NT2/D1 (cell line): ENCODE results near the gene EIF2A.
"Not testable (repeated sequence)": the region's sequence is repeated elsewhere in the genome, so short reads cannot be mapped to it uniquely, and the experiment has no call there.

ENCODE experiments used
- DNase-seq: peaks from one replicate; pipeline ENCODE4 v3.0.0-alpha.2; 2011; ENCODE audit warnings: low read depth, low spot score
- H3K27me3 ChIP-seq: 2 replicates; pipeline ENCODE4 v1.6.0; 2011; ENCODE audit warnings: mild to moderate bottlenecking; ENCODE audit not compliant: insufficient read length, insufficient read depth
- H3K36me3 ChIP-seq: 2 replicates; pipeline ENCODE4 v1.6.1; 2011; ENCODE audit warnings: mild to moderate bottlenecking, low read length, mixed read lengths; ENCODE audit not compliant: insufficient read depth, insufficient read length
- H3K4me1 ChIP-seq: 2 replicates; pipeline ENCODE4 v1.5.1; 2011; ENCODE audit not compliant: insufficient read depth, insufficient read length
- H3K4me3 ChIP-seq: 2 replicates; pipeline ENCODE4 v1.5.1; 2011; ENCODE audit warnings: low read depth; ENCODE audit not compliant: insufficient read length
- H3K9ac ChIP-seq: 2 replicates; pipeline ENCODE4 v1.6.0; 2011; ENCODE audit warnings: low read depth; ENCODE audit not compliant: insufficient read length
- H3K9me3 ChIP-seq: 2 replicates; pipeline ENCODE4 v1.5.1; 2011; ENCODE audit warnings: mild to moderate bottlenecking, low read length; ENCODE audit not compliant: insufficient read depth
- SUZ12 ChIP-seq: IDR thresholded peaks from 2 replicates; pipeline ENCODE4 v1.6.1; 2011; ENCODE audit not compliant: insufficient read length, insufficient read depth; ENCODE audit errors: extremely low read depth
- YY1 ChIP-seq: IDR thresholded peaks from 2 replicates; pipeline ENCODE4 v1.6.1; 2011; ENCODE audit not compliant: insufficient read length, insufficient read depth
- ZNF274 ChIP-seq: IDR thresholded peaks from 2 replicates; pipeline ENCODE4 v1.6.1; 2011; ENCODE audit warnings: mild to moderate bottlenecking, low read depth, low read length

The EIF2A gene

DNA sequence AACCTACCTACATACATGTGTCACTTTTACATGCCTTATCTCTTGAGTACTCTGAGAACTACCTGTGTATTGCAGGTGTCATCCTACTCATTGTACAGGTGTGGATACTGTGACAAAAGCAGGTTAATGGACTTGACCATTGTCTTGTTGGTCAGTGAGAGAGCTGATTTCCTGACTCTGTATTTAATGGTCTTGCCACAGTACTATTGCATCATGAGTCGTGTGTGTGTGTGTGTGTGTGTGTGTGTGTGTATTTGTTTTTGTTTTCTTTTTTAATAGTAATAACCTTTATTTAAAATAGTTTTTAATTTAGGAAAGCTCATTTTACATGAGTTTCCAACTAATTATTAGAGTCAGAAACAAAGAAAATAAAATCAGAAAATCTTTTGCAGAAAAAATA, 64.2 kb downstream of the EIF2A start:
- H3K9me3 ChIP-seq, result no peaks in the 10 kb centered on the region
- H3K27me3 ChIP-seq, result no peaks in the 10 kb centered on the region
- H3K36me3 ChIP-seq, result peaks cover 43% of the 10 kb centered on the region
- H3K4me3 ChIP-seq, result no peak overlapping the region
- no peak for DNase-seq
- TF ChIP-seq ZNF274, result no peak
- no peak for TF ChIP-seq SUZ12
- TF ChIP-seq YY1, result no peak
- no peak overlapping the region for H3K9ac ChIP-seq
- no peaks in the 10 kb centered on the region for H3K4me1 ChIP-seq

DNA sequence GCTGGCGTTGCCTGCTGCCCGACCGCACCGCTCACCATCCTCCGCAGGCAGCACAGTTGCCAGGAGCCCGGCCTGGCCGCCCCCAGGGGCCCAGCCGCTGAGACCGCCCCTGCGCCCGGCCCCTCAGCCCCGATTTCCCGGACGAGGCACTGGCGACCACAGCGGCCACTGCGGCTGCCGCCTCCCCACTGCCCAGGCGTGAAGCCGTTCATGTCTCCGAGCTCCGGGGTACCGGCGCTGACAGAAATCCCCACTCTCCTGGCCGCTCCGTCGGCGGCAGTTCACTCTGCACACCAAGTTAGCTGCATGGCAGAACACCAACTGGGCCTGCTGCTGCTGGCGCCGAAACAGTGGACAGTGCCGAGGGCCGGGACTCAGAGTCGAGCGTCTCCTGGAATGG, 65.1 kb downstream of the EIF2A start:
- TF ChIP-seq SUZ12 (no peak), YY1 (no peak), ZNF274 (no peak)
- Histone ChIP-seq H3K4me3 (no peak overlapping the region), H3K27me3 (no peaks in the 10 kb centered on the region), H3K36me3 (peaks cover 39% of the 10 kb centered on the region), H3K9ac (no peak overlapping the region), H3K4me1 (no peaks in the 10 kb centered on the region), H3K9me3 (no peaks in the 10 kb centered on the region)
- DNase-seq, result no peak

DNA sequence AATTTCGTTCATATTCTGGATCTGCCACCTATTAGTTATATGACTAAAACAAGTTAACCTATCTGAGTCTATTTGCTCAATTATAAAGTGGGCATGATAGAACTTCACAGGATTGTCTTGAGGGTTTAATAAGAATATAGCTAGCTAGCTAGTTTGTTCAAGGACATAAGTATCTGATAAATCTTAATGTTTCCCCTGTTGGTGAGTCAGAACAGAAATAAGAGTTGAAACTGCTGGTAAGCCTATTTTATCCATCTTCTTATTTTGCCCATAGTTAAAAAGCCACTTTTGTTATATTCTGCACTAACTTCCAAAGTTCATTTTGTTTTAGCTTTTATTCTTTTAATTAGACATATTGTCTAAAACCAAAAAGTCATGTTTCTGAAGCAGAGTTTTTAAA, 65.9 kb downstream of the EIF2A start:
- peaks cover 33% of the 10 kb centered on the region for H3K36me3 ChIP-seq
- no peak for DNase-seq
- no peaks in the 10 kb centered on the region for H3K27me3 ChIP-seq
- no peaks in the 10 kb centered on the region for H3K9me3 ChIP-seq
- H3K4me1 ChIP-seq, result no peaks in the 10 kb centered on the region
- no peak overlapping the region for H3K9ac ChIP-seq
- H3K4me3 ChIP-seq, result no peak overlapping the region
- TF ChIP-seq SUZ12 (no peak), ZNF274 (no peak), YY1 (no peak)

DNA sequence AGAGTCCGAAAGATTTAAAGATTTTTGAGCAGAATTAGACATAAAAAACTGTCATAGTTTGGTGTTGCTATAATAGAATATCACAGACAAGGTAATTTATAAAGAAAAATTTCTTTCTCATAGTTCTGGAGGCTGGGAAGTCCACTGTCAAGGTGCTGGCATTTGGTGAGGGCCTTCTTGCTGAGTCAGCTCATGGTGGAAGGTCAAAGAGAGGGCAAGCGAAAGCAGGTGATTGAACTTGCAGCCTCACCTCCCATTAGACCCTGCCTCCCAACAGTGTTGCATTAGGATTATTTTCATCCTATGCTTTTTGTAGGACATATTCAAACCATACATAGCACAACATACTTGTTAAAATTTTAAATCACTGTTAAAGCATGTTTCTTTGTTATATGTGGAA, 66.4 kb downstream of the EIF2A start:
- no peaks in the 10 kb centered on the region for H3K27me3 ChIP-seq
- H3K4me1 ChIP-seq, result no peaks in the 10 kb centered on the region
- H3K36me3 ChIP-seq, result peaks cover 32% of the 10 kb centered on the region
- no peak for TF ChIP-seq YY1
- TF ChIP-seq SUZ12, result no peak
- TF ChIP-seq ZNF274, result no peak
- no peak overlapping the region for H3K9ac ChIP-seq
- no peak overlapping the region for H3K4me3 ChIP-seq
- no peak for DNase-seq
- no peaks in the 10 kb centered on the region for H3K9me3 ChIP-seq

DNA sequence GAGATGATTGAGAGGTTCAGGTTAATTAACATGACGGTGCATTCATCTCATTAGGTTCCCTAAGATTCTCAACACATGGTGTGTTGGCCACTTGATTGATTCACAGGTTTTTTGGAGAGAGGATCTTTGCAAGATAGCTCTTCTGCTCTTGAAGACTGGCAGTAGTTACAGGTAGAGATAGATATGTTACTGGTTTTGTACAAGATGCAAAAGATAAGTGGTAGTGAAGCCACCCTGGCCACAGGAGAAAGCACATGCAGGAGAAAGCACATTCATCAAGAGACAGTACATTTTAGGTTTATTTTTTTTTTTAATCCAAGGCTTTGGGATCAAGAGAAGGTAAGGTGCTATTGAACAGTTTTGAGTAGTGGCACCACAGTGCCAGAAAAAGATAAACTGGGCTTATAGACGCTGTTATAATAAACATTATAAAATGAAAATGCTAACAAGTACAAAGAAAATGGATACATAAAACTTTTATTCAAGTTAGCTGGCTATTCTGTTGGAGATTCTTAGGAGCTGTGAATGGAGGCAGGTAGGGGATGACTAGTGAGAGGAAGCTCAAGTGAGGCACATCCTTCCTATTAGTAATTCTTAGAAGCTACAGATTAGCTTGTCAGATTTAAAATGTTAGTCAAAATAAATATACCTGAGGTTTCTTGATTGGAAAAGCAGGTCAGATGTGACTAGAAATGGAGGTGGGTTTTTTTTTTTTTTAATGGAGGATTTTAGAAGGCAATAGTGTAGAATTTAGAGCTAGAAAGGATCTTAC, 67.3 kb downstream of the EIF2A start:
- no peak for DNase-seq
- no peak overlapping the region for H3K9ac ChIP-seq
- no peak overlapping the region for H3K4me3 ChIP-seq
- TF ChIP-seq SUZ12 (no peak), ZNF274 (no peak), YY1 (no peak)
- H3K9me3 ChIP-seq, result no peaks in the 10 kb centered on the region
- no peaks in the 10 kb centered on the region for H3K4me1 ChIP-seq
- peaks cover 32% of the 10 kb centered on the region for H3K36me3 ChIP-seq
- no peaks in the 10 kb centered on the region for H3K27me3 ChIP-seq

DNA sequence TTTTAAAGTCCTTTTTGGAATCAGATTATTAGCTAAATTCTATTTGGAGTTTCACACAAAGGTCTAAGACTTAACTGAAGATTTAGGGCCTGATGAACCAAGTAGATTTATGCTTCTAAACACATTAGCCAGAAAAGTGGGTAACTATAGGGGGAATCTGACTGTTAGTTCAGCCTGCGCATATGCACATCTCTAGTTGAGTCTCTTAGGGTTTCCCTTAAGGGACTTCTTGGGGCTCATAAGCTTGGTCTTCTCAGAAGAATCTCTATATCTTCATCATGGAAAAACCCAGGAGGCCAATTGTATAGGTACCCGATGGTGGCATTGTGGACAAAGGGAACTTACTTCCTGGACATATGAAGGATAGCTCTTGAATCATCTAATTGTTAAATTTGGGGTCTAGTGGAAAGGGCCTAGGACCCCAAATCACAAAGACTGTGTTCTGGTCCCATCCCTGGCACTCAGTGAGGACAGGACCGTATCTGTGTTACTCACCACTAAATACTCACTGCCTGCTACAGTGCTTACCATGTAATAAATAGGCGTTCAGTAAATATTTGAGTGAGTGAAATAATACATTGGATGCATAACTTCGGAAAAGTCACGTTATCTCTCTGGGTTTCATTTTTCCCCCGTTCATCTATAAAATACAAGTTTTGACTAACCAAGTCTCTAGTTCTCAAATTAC, 73.6 kb downstream of the EIF2A start:
- Histone ChIP-seq H3K4me1 (no peaks in the 10 kb centered on the region), H3K36me3 (peaks cover 24% of the 10 kb centered on the region), H3K4me3 (no peak overlapping the region), H3K9ac (no peak overlapping the region), H3K27me3 (no peaks in the 10 kb centered on the region), H3K9me3 (no peaks in the 10 kb centered on the region)
- DNase-seq, result no peak
- no peak for TF ChIP-seq YY1
- TF ChIP-seq SUZ12, result no peak
- no peak for TF ChIP-seq ZNF274

DNA sequence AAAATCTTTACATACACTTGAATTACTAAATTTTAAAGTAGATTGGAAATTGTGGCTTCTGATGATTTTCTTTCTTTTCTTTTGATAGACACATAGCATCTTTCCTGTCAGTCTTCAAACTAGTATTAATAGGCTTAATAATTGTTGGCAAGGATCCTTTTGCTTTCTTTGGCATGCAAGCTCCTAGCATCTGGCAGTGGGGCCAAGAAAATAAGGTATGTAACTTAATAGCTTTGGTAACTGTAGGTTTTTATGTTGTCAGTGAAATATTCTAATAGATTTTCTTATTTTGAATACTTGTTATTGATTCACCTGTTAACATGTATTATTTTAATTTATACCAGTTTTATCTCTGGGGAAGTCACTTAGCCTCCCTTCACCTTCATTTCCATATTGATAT, 76.4 kb downstream of the EIF2A start:
- not testable (repeated sequence) for DNase-seq, H3K9me3 ChIP-seq, H3K9ac ChIP-seq, H3K27me3 ChIP-seq, H3K4me1 ChIP-seq, H3K4me3 ChIP-seq
- peaks cover 42% of the 10 kb centered on the region for H3K36me3 ChIP-seq
